Epithelial cell of proximal tubule (primary cell): Measurements from ENCODE around the gene ZNF782. TPM values are rescaled to one million over a fixed set of nuclear protein-coding genes. Genes with fewer than 3 reads are reported as not detected.
"Not testable (repeated sequence)": the region's sequence is repeated elsewhere in the genome, so short reads cannot be mapped to it uniquely, and the experiment has no call there.

Source experiments
- DNase-seq: peaks from one replicate; pipeline ENCODE4 v3.0.0-alpha.2; 2011; ENCODE audit warnings: low read depth
- H3K4me3 ChIP-seq: 2 replicates; pipeline ENCODE4 v1.5.1; 2011; ENCODE audit warnings: low read depth, mild to moderate bottlenecking, low read length
- total RNA-seq: library from RNA; depleted of rRNA; stranded (reverse); fragments of >200 nt; gene quantifications from 2 replicates; pipeline ENCODE4 v1.2.3, GENCODE V29; 2015
- TF ChIP-seq, protein P1 (sequence below): conservative IDR thresholded peaks from 2 replicates; pipeline ENCODE4 v1.5.1; 2012; ENCODE audit warnings: low read depth, mild to moderate bottlenecking, low read length

Gene ZNF782
- total RNA-seq, result 3.9 and 5.1 TPM in 2 replicates

DNA sequence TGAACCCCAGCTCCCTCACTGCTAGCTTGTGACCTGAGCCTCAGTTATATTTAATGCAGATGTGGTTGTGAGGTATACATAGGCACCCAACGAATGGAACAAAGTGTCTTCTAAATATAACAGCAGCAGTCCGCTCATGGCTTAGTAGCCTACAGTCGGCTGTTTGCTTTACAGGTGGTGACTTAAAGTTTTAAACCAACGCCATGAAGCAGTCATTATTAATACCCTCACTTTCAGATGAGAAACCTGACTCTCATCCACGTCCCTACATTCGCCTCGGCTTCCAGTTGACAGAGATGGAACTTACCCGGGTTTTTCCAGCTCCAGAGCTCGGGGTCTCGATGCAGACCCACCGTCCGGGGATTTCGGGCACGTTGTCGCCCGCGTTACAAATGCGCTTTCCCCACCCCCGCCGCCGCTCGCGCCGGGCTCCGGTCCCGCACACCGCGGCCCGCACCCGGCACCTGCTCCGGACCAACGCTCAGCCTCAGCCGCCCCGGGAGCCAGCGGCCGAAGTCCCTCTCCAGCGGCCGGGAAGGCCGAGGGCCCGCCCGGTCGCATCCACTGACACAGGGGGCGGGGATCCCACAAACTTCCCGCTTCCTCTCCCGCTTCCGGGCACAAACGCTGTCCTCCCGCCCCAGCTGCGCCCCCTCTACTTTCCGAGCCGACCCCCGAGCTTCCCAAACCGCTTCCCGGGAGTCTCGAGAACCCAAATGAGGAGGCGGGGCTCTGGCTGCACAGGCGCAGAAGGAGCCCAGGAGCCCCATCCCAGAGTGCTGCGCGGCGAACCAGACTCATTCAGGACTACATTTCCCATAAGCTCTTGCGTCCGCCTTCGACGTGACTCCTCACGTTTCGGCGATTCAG is at the start of gene ZNF782:
TSS of gene ZNF782 (minus strand) at position 734 of the 870 bp plus-strand sequence. CDS start 2,553 bp downstream, outside the sequence.
- H3K4me3 ChIP-seq, result peak within 1 kb of the TSS; percentile 81
- DNase-seq, result peak; percentile 54
- TF ChIP-seq, protein P1, sequence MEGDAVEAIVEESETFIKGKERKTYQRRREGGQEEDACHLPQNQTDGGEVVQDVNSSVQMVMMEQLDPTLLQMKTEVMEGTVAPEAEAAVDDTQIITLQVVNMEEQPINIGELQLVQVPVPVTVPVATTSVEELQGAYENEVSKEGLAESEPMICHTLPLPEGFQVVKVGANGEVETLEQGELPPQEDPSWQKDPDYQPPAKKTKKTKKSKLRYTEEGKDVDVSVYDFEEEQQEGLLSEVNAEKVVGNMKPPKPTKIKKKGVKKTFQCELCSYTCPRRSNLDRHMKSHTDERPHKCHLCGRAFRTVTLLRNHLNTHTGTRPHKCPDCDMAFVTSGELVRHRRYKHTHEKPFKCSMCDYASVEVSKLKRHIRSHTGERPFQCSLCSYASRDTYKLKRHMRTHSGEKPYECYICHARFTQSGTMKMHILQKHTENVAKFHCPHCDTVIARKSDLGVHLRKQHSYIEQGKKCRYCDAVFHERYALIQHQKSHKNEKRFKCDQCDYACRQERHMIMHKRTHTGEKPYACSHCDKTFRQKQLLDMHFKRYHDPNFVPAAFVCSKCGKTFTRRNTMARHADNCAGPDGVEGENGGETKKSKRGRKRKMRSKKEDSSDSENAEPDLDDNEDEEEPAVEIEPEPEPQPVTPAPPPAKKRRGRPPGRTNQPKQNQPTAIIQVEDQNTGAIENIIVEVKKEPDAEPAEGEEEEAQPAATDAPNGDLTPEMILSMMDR, result no peak

- H3K4me3 ChIP-seq, DNase-seq: not testable (repeated sequence)
Measured at GRCh38 chr9:96900010-96900409, 45.7 kb upstream of the ZNF782 start.

- TF ChIP-seq, protein P1, result no peak
- H3K4me3 ChIP-seq, result no peak overlapping the region
- no peak for DNase-seq
Measured at GRCh38 chr9:96892131-96892530, 37.8 kb upstream of the ZNF782 start.

DNA sequence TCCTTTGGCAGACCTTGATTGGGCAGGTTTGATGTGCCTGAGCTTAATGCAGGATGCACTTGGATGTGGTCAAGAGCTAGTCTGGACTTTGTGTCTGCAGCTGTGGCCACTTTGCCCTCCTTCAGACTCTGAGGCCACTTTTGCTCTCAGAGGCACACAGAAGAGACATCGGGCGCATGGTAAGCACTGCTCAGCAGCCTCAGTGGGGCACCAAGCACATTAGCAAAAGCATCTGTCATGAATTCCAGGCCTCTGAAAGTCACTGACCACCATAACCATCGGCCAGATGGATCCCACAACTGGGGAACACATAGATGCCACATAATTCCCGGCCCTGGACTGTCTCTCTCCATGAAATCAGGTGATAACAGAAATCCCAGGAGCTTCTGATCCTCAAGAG is 34.3 kb upstream of the ZNF782 start:
- TF ChIP-seq, protein P1, result no peak
- no peak overlapping the region for H3K4me3 ChIP-seq
- DNase-seq, result no peak

DNA sequence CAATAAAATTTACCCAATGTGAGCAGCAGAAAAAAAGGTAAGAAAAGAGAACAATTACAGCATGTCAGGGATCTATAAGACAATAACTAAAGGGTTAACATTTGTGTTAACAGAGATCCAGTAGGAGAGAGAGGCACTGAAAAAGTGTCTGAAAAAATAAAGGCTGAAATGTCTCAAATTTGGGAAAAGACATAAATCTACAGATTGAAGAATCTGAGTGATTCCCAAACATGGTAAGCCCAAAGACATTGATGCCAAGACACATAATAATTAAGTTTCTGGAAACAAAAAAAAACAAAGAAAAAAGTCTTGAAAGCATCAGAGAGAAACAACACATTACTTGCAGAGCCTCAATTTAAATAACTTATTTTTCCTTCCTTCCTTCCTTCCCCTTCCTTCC is 31.1 kb upstream of the ZNF782 start:
- TF ChIP-seq, protein P1, result no peak
- no peak for DNase-seq
- no peak overlapping the region for H3K4me3 ChIP-seq

DNA sequence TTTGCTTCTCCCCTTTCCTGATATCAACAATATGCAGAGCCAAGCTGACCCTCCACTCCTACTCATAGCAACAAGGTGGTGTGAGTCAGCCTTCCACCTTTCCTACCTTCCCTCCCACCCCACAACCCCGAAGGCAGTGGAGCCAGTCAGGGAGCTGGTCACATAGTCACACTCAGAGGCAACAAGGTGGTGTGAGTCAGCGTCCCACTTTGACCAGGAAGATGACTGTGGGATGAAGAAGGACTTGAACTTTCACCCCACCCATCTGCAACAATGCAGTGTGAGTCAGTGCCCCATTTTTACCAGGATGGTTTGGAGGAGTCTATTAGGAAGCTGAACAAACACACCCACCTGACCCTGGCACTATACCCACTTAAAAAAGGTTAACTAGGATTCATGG is 30.1 kb upstream of the ZNF782 start:
- TF ChIP-seq, protein P1, result no peak
- DNase-seq, result peak; percentile 93
- no peak overlapping the region for H3K4me3 ChIP-seq

DNA sequence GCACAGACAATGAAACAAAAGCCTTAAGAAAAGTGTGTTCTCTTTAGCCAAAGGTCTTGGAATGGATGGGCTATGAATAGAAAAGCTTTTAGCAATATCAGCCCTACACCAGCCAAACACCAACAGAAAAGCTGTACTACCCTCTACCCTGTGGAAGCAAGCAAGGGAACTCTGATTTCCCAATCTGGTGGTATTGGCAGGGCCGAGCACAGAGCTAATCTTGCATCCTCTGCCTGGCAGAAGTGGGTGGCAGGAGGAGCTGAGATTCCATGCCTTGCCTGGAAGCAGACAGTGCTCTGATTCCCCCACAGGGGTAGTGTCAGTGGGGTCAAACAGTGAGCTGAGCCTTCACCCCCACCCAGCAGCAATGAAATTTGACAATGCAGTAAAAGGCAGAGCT is 29.6 kb upstream of the ZNF782 start:
- no peak overlapping the region for H3K4me3 ChIP-seq
- TF ChIP-seq, protein P1, result no peak
- no peak for DNase-seq
